Amniotic epithelial cell (primary cell): ENCODE measurements around the gene PALLD.

Experiments used
- DNase-seq: peaks from one replicate; pipeline ENCODE4 v3.0.0-alpha.2; 2010; ENCODE audit warnings: low read depth

Gene PALLD

GRCh38 chr4:168852387-168852786 is 355.5 kb downstream of the PALLD start:
- DNase-seq = no peak

- no peak for DNase-seq
Measured at GRCh38 chr4:168852933-168853713, 356.3 kb downstream of the PALLD start.

GRCh38 chr4:168853770-168854169 is 356.9 kb downstream of the PALLD start:
- DNase-seq = no peak

GRCh38 chr4:168854350-168854921 is 357.6 kb downstream of the PALLD start:
- no peak for DNase-seq

GRCh38 chr4:168856312-168856711 is 359.5 kb downstream of the PALLD start:
- DNase-seq = peak; percentile 92

- no peak for DNase-seq
Measured at GRCh38 chr4:168857009-168857408, 360.2 kb downstream of the PALLD start.

- peak; percentile 54 for DNase-seq
Measured at GRCh38 chr4:168857546-168858314, 360.9 kb downstream of the PALLD start.

GRCh38 chr4:168859100-168859499 is 362.2 kb downstream of the PALLD start:
- DNase-seq = no peak

GRCh38 chr4:168859888-168860694 is 363.2 kb downstream of the PALLD start:
- DNase-seq = peak; percentile 70

- DNase-seq = no peak
Measured at GRCh38 chr4:168860827-168861226, 364.0 kb downstream of the PALLD start.

GRCh38 chr4:168863719-168864647 is 367.1 kb downstream of the PALLD start:
- no peak for DNase-seq

- DNase-seq = no peak
Measured at GRCh38 chr4:168864821-168865541, 368.1 kb downstream of the PALLD start.

GRCh38 chr4:168865854-168866253 is 369.0 kb downstream of the PALLD start:
- no peak for DNase-seq

- DNase-seq = no peak
Measured at GRCh38 chr4:168866635-168867034, 369.8 kb downstream of the PALLD start.

- DNase-seq = no peak
Measured at GRCh38 chr4:168867128-168867527, 370.3 kb downstream of the PALLD start.

- peak; percentile 91 for DNase-seq
Measured at GRCh38 chr4:168868044-168868781, 371.4 kb downstream of the PALLD start.

GRCh38 chr4:168868802-168869201 is 371.9 kb downstream of the PALLD start:
- DNase-seq = no peak

GRCh38 chr4:168870004-168870403 is 373.2 kb downstream of the PALLD start:
- no peak for DNase-seq

GRCh38 chr4:168871632-168872031 is 374.8 kb downstream of the PALLD start:
- DNase-seq = no peak

- DNase-seq = no peak
Measured at GRCh38 chr4:168874083-168874482, 377.2 kb downstream of the PALLD start.
